ENCODE results near the gene RPS6KA5.
"Not testable (repeated sequence)": the region's sequence is repeated elsewhere in the genome, so short reads cannot be mapped to it uniquely, and the experiment has no call there.

Gene RPS6KA5

GRCh38 chr14:90981636-90982035 is 78.8 kb downstream of the RPS6KA5 start:
- no peak for DNase-seq

DNA sequence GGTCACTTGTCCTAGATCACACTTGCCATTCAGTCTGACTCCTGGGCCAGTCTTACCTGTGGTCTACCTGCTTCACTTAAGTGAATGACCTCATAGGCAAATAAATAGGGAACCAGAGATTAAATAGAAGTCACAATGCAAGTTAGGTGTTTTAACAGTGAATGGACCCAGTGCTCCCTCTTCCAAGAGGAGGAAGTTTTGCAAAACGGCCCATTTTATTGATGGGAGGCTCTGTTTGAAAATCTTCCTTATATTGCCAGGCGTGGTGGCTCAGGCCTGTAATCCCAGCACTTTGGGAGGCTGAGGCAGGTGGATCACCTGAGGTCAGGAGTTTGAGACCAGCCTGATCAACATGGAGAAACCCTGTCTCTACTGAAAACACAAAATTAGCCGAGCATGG is 79.8 kb downstream of the RPS6KA5 start:
- DNase-seq: not testable (repeated sequence)

- no peak for DNase-seq
Observed at GRCh38 chr14:90979515-90979914, 80.9 kb downstream of the RPS6KA5 start.

- DNase-seq: no peak
Observed at GRCh38 chr14:90976101-90976500, 84.3 kb downstream of the RPS6KA5 start.

GRCh38 chr14:90971687-90972086 is 88.8 kb downstream of the RPS6KA5 start:
- DNase-seq: no peak

DNA sequence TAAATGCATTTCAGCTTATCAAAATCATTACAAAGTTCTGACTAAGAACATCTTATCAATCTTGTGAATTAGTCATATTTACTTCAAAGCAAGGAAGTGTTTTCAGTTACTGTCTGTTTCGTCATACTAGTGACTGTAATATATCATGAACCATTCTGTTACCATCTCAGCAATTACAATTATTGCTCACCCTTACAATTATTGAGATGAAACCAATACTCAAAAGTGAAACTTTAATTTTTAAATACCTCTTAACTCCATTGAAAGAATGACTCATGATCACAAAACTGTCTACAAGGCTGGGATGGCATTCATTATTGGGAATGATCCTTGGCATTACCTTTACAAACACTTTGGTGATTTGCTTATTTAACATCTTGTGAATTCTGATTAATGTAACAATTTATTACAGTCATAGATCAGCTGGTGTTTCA is 90.3 kb downstream of the RPS6KA5 start:
- DNase-seq: no peak

GRCh38 chr14:90969531-90970166 is 90.8 kb downstream of the RPS6KA5 start:
- DNase-seq: no peak

DNA sequence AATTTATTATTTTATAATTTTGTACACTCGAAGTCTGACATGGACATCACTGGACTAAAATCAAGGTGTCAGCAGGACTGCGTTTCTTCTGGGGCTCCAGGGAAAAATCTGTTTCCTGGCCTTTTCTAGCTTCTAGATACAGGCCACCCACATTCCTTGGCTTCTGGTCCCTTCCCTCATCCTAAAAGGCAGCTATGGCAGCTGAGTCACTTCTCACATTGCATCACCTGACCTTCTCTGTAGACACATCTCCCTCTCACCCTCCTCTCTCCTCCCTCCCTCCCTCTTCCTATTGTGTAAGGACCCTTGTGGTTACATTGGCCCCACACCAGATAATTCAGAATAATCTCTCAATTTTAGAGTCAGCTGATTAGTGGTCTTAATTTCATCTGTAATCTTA is 92.4 kb downstream of the RPS6KA5 start:
- DNase-seq: no peak

GRCh38 chr14:90966493-90966892 is 93.9 kb downstream of the RPS6KA5 start:
- no peak for DNase-seq

GRCh38 chr14:90965765-90966164 is 94.7 kb downstream of the RPS6KA5 start:
- DNase-seq: no peak

DNA sequence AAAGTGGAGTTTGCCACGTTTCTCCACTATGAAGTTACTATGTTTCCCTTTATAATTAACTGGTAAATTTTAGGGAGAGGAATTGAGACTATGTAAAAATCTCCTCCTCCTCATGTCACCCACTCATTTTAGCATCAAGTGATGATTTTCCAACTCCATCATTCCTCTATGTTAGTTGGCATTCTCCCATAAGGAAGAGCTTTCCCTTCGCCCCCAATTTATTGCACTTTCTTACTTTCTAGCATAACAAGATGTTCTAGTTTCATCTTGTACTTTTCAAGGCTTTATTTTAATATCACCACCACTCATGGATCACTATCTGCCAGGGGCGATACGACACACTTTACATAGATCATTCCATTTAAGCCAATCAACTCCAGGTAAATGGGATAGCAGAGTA is 97.1 kb downstream of the RPS6KA5 start:
- DNase-seq: no peak

GRCh38 chr14:90962505-90963109 is 97.8 kb downstream of the RPS6KA5 start:
- DNase-seq: no peak

GRCh38 chr14:90960818-90961217 is 99.6 kb downstream of the RPS6KA5 start:
- no peak for DNase-seq

DNA sequence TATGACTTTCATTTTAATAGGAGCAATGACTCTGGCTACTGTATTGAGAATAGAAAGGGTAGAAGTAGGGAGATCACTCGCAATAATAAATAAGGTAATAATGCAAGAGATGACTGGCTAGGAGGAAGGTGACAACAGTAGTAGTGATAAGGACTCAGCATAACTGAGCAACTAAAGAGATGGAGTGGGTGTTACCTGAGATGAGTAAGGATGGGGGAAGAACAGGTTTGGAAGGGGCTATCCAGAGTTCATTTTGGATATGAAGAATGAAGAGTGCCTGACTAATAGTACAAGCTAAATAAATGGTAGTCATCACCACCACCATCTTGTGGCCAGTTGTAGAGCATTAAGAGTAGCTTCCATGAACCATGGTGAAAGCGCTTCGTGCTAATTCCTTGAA is 101.1 kb downstream of the RPS6KA5 start:
- DNase-seq: no peak

- no peak for DNase-seq
Observed at GRCh38 chr14:90956273-90956672, 104.2 kb downstream of the RPS6KA5 start.

- not testable (repeated sequence) for DNase-seq
Observed at GRCh38 chr14:90953643-90954042, 106.8 kb downstream of the RPS6KA5 start.

- no peak for DNase-seq
Observed at GRCh38 chr14:90943367-90943766, 117.1 kb downstream of the RPS6KA5 start.

- DNase-seq: no peak
Observed at GRCh38 chr14:90942511-90942910, 117.9 kb downstream of the RPS6KA5 start.

DNA sequence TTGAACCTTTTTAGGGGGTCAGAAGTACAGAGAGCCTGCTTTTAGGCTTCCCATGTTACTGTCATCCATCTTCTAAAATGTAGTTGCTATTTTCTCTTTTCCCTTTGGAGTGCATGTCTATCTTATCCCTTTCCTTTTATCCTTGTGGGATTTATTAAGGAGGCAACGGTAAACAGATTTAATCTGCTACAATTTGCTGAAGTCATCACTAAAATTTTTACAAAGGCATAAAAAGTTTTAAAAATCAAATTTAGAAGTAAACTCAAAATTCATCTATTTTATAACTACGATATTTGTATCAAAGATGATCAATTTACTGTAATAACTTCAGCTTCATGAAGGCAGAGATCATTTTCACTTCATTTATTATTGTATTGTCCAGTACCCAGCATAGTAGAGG is 118.7 kb downstream of the RPS6KA5 start:
- no peak for DNase-seq

DNA sequence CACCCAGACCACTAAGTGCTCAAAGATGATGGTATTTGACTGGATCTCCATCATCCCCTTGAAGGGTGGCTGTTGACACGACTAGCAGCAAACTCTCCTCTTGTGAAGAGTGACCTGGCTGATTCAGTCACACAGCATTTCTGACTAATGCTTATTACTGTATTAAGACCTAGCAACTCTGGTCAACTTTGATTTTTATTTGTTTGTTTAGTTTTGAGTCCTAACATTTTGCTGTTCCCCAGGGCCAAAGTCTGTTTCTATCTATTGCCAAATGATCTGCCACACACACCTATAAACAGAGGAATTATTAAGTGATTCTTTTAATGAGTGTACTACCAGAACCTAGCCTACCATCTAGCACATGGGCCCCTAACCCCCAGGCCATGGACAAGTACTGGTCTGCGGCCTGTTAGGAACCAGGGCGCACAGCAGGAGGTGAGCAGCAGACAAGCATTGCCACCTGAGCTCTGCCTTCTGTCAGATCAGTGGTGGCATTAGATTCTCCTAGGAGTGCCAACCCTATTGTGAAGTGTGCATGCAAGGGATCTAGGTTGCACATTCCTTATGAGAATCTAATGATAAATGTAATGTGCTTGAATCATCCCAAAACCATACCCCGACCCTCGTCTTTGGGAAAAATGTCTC is 120.0 kb downstream of the RPS6KA5 start:
- no peak for DNase-seq

DNA sequence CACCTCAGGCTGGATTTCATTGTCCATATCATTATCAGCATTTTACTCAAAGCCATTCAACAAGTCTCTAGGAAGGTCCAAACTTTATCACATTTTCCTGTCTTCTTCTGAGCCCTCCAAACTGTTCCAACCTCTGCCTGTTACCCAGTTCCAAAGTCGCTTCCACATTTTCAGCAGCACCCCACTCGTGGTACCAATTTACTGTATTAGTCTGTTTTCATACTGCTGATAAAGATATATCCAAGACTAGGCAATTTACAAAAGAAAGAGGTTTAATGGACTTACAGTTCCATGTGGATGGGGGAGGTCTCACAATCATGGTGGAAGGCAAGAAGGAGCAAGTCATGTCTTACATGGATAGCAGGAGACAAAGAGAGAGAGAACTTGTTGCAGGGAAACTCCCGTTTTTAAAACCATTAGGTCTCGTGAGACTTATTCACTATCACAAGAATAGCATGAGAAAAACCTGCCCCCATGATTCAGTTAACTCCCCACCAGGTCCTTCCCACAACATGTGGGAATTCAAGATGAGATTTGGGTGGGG is 121.1 kb downstream of the RPS6KA5 start:
- DNase-seq: not testable (repeated sequence)

- no peak for DNase-seq
Observed at GRCh38 chr14:90938615-90939014, 121.8 kb downstream of the RPS6KA5 start.

GRCh38 chr14:90936757-90937440 is 123.5 kb downstream of the RPS6KA5 start:
- no peak for DNase-seq

All from CD4-positive, alpha-beta T cell treated with Interleukin-6 for 4 hours (primary cell).